Activated gamma-delta T cell treated with Interleukin-2 at 50 U/mL for 16 hours (primary cell): ENCODE measurements around the gene TRIP6.

Source experiments
- DNase-seq: peaks from one replicate; pipeline ENCODE4 v3.0.0-alpha.2; 2020

TRIP6 gene

DNA sequence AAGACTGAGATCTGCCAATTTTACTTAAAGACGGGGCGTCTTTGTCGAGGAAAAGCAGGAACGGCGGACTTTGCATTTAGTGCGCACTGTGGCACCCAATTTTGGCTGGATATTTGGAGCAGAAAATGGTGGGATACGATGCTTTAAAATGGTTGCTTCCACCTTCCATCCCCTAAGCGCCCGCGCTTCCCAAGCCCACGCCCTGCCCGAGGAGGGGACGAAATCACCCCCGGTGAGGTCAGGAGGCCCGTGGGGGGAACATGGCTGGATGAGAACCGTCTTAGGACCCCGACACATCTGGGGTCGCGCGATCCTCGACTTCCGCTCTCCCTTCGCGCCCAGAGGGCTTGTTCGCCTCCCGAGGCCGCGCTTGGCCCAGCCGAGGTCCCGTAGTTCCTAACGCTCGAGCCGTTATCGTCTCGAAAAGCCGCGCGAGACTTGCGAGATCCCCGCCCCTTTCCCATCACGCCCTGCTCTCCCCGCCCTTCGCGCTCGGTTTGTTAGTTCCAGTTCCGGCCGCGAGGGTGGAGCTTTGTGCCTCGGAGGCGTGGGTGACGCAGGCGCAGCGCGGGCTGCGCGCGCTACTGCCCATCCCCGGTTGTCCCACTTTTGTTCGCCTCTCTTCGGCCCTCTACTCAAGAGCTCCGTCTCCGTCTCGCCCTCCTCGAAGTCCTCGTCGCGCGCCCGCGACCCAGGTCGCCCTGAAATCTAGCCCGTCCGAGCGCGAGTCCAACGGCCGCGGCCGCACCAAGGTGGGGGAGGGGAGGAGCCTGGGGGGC is 7.6 kb downstream of the TRIP6 start, which contains the start of gene SRRT:
TSS of gene SRRT (plus strand) at position 527 of the 779 bp plus-strand sequence. CDS start 488 bp downstream, outside the sequence.
- DNase-seq: peak; percentile 99

DNA sequence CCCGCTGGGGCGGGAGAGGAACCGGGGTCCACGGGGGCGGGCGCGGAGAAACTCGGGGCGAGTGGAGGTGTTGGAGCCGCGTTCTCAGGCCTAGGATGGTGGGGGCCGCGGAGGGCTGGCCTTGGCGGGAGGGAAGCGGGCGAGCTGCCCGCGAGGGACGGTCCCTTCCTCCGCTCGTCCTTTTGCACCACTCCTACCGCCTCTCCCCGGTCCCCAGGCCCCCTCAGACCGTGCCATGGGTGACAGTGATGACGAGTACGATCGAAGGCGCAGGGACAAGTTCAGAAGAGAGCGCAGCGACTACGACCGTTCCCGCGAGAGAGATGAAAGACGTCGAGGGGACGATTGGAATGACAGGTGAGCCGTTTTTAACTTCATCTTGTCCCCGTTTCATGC is 8.2 kb downstream of the TRIP6 start:
- DNase-seq: no peak

GRCh38 chr7:100878013-100878412 is 10.8 kb downstream of the TRIP6 start:
- DNase-seq: no peak

GRCh38 chr7:100878685-100879084 is 11.5 kb downstream of the TRIP6 start:
- DNase-seq: no peak

- no peak for DNase-seq
Measured at GRCh38 chr7:100879685-100880261, 12.6 kb downstream of the TRIP6 start.

DNA sequence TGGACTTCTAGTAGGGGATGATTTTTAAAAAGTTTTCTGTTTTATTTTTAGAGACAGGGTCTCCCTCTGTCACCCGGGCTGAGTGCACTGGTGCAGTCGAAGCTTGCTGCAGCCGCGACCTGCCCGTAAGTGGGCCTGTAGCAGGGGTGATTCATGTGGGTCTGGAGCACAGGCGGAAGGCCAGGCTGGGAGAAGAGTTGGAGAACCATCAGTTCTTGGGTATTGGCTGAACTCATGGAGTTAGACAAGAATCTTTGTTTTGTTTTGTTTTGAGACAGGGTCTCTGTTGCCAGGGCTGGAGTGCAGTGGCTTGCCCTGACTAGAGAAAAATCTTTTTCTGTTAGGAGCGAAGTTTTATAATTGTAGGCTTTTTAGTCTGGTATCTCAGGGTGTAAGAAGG is 13.5 kb downstream of the TRIP6 start:
- no peak for DNase-seq

- DNase-seq: no peak
Measured at GRCh38 chr7:100881136-100881535, 13.9 kb downstream of the TRIP6 start.

GRCh38 chr7:100882201-100882600 is 15.0 kb downstream of the TRIP6 start:
- no peak for DNase-seq

GRCh38 chr7:100882785-100883526 is 15.8 kb downstream of the TRIP6 start:
- DNase-seq: no peak

GRCh38 chr7:100884736-100885439 is 17.7 kb downstream of the TRIP6 start:
- DNase-seq: no peak

GRCh38 chr7:100885440-100886141 is 18.4 kb downstream of the TRIP6 start:
- no peak for DNase-seq

DNA sequence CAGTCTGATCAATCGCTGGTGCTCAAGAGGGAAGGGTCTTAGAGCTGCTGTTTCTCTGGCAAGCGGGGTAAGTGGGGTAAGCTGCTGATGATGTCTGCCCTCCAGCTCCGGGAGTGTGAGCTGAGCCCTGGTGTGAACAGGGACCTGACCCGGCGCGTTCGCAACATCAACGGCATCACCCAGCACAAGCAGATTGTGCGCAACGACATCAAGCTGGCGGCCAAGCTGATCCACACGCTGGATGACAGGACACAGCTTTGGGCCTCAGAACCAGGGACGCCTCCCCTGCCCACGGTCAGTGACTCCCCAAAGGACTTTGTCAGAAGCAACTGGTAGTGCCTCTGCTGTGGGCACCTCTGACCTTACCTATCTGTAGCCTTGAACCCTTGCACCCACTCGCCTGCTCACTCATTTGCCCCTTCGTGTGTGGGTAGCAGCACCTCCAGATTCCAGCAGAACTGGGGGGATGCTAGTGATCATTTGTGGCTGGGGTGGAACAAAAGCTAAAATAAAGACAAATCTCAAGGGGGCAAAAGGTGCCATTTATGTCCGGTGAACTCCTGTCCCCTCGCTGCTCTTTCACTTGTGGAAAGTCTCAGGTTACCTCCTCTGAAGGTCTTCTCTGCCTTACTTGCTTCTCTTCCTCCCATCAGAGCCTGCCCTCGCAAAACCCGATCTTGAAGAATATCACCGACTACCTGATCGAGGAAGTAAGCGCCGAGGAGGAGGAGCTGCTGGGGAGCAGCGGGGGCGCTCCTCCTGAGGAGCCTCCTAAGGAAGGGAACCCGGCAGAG is 19.2 kb downstream of the TRIP6 start:
- no peak for DNase-seq

DNA sequence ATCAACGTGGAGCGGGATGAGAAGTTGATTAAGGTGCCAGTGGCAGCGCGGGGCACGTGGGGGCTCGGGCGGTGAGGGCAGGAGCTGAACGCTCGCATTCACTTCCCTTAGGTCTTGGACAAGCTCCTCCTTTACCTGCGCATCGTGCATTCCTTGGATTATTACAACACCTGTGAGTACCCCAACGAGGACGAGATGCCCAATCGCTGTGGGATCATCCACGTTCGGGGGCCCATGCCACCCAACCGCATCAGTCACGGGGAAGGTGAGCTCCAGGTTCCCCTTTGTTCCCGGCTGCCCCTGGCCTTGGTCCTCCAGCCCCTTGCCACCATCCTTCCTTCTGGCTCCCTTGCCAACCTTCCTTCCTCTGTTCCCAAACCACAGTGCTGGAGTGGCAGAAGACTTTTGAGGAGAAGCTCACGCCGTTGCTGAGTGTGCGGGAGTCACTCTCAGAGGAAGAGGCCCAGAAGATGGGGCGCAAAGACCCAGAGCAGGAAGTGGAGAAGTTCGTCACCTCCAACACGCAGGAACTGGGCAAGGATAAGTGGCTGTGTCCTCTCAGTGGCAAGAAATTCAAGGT is 19.8 kb downstream of the TRIP6 start:
- DNase-seq: no peak

DNA sequence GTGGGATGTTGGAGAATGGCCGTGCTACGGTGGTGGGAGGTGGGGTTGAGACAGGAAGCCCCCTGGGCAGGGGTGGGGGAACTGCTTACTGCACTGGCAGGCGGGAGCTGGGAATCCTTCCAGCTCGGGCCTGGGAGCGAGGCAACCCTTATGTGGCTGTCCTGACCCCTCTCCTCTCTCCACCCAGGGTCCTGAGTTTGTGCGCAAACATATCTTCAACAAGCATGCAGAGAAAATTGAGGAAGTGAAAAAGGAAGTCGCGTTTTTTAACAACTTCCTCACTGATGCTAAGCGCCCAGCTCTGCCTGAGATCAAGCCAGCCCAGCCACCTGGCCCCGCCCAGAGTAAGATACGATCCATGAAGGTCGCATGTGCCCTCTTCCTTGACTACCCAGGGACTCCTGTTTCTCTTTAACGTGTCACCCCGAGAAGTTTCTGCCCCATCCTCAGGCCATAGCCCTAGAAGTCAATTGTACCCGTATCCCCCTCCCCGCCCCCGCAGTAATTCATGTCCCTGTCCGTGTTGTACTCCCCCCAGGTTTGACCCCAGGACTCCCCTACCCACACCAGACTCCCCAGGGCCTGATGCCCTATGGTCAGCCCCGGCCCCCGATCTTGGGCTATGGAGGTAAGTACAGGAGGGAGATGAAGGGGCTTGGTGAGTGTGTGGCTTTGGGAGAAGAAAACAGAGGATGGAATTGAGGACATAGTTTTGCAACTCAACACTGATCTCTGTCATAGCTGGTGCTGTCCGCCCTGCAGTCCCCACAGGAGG is 20.5 kb downstream of the TRIP6 start:
- DNase-seq: no peak

DNA sequence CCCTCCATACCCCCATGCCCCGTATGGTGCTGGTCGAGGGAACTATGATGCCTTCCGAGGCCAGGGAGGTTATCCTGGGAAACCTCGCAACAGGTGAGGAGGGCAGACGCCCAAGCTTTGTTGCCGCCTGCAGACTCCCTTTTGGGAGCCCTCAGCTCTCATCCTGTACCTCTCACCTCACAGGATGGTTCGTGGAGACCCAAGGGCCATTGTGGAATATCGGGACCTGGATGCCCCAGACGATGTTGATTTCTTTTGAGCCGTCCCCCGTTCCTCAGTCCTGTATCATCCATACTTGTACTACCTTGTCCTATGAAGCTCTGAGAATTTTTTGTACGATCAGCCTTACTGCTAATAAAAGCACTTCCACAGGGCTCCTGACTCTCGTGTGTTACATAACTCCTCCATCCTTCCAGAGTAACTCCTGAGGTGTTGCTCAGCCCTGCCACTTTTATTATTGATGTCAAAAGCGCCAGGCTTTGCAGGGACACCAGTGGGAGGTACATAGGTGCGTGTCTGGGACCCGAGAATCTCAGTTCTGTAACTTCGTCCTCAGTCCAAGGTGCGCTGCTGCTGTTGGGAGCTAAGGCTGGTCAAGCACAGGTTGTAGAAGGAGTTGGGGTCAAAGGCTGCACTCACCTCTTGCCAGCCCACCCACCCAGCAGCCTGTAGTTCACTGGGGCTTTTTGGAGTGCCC is 21.3 kb downstream of the TRIP6 start:
- DNase-seq: no peak

DNA sequence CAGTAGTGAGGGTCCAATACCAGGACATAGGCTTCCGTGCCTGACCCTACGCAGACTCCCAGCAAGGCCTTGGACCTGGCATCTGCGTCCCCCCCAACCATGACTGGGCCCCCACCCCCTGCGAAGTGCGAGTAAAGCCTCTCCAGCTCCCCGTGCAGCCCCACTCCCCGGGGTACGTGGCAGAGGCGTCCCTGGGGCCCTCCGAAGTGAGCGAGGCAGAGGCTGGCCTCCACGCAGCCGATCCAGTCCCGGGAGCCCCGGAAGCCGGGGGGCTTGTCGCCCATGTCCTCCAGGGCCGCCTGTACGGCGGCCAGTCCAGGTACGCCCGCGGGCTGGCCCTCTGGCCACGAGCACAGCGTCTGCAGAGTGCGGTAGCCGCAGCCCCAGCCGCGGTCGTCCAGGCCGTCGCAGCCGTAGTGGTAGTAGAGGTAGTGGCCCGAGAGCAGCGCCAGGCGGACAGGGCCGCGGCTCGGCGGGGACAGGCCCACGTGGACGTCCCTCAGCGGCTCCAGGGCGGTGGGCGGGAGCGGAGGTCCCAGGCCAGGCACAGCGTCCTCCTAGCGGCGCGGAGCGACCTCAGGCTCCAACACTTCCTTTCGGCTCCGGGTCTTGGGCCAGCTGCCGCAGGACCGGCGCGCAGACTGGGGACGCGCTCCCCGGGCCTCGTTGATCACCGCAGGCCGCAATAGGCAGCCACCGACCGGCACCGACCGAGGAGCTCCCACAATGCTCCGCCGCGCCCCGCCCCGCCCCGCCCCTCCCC is 22.0 kb downstream of the TRIP6 start, which contains the start of gene UFSP1:
TSS of gene UFSP1 (minus strand) at position 728 of the 763 bp plus-strand sequence. CDS start at position 284, 444 bp downstream.
- no peak for DNase-seq

DNA sequence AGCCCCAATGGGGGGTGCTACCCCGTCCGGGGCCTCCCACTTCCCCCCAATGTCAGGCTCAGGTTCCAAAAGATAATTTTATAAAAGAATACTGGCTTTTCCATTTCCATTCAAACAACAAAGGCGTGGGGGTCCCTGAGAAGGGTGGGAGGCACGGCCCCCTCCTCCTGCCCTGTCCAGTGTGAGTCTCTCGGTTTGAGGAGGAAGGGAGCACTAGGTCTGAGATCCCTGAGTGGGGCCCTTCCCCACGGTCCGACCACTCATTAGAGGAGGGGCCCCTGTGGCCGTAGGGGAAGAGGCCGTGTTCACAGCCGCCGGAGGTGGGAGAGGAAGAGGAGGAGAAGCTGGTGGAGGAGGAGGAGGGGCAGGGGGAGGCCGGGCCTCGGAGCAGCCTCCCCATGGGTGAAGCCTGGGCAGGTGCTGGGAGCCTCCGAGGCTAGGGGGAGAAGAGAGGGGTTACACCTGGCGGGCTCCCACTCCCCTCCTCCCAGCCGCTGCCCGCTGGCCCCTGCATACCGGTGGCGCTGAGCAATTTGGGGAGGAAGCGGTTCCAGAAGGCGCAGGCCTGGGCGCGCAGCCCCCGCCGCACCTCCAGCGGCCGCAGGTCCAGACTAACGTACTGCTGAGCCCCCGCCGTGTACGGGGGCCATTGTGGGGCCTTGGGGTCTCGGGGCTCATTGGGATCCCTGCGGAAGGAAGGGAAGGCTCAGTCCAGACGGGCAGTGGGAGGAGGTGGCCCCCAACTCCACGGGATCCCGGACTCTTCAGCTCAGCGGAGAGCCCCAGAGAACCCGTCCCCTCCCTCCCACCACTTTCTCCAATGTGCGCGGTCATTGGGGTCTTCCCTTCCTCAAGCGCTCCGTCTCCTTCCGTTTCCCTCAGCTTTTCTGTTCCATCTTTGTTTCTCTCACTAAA is 23.7 kb downstream of the TRIP6 start:
- DNase-seq: no peak
